ENCODE data around the gene MRPS5. TPM values are rescaled to one million over a fixed set of nuclear protein-coding genes. Genes with fewer than 3 reads are reported as not detected.

Gene MRPS5
- total RNA-seq, 1 donor from 2014 or later, result 51.9 TPM

DNA sequence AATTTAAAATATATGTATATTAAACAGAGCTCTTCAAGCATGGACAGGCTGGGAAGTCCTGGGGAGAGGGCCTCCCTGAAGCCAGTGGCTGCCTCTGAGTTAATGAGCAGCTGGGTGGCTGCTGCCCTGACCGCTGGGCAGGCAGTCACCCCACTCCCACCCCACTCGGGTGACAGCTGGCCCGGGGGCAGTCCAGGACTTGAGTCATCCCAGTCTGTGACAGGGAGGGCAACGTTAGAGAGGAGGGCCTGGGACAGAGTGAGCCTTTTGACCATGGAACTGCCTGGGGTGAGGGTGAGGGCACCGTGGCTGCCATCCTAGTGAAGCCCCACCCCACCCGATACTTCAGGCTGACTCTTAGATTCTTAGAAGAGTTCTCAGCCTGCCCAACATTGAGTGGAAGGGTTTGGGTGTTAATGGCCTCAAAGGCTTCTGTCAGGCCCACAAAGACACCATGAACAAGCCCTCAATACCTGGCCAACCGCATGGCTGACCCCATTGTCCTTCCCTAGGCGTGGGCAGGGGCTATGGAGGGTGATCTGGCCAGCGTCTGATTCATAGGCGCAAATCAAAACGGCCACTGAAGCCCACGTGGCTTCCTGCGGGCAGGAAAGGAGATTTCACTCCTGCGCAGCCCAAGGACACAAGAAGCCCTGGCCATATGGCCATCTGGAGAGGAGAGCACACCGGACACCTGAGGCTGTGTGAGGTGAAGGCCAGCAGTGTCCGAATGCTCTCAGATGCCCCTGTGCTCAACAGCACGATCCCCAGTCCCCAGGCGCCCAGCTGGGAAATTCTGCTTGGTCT lies 47.5 kb downstream of the MRPS5 start:
- no peak for DNase-seq
- intact Hi-C loops (cut with DNase I), result no loop called here
- Histone ChIP-seq H3K27ac (no peak overlapping the region), H3K27me3 (ENCODE audit: low read depth) (peaks cover 21% of the 10 kb centered on the region), H3K36me3 (no peaks in the 10 kb centered on the region), H3K4me1 (peaks cover 33% of the 10 kb centered on the region), H3K9me3 (no peaks in the 10 kb centered on the region), H3K4me3 (no peak overlapping the region)
- TF ChIP-seq, protein P1, sequence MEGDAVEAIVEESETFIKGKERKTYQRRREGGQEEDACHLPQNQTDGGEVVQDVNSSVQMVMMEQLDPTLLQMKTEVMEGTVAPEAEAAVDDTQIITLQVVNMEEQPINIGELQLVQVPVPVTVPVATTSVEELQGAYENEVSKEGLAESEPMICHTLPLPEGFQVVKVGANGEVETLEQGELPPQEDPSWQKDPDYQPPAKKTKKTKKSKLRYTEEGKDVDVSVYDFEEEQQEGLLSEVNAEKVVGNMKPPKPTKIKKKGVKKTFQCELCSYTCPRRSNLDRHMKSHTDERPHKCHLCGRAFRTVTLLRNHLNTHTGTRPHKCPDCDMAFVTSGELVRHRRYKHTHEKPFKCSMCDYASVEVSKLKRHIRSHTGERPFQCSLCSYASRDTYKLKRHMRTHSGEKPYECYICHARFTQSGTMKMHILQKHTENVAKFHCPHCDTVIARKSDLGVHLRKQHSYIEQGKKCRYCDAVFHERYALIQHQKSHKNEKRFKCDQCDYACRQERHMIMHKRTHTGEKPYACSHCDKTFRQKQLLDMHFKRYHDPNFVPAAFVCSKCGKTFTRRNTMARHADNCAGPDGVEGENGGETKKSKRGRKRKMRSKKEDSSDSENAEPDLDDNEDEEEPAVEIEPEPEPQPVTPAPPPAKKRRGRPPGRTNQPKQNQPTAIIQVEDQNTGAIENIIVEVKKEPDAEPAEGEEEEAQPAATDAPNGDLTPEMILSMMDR (IDR thresholded peaks at IDR 0.05), result no peak
- ATAC-seq, result no peak

DNA sequence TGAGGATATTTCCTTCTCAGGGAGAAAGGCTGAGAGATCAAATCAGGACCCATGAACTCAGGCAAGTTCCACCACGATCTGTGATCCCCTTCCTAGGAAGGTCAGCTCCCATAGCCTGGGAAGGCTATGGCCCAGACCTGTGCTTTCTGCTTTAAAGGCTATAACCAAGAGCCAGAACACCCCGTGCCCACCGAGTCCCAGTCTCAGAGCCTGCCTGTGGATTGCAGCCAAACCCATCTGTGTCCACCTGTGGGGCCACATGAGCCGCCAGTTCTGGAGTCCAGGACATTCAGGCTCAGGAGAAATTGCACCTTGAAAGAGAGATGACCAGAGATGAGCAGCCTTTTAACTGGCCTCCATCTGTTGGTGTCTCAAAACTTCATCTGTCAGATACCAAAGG lies 49.2 kb downstream of the MRPS5 start:
- ATAC-seq, result no peak
- DNase-seq, result no peak
- Histone ChIP-seq H3K4me3 (no peak overlapping the region), H3K27ac (no peak overlapping the region), H3K9me3 (no peaks in the 10 kb centered on the region), H3K36me3 (no peaks in the 10 kb centered on the region), H3K27me3 (ENCODE audit: low read depth) (peaks cover 21% of the 10 kb centered on the region), H3K4me1 (peaks cover 19% of the 10 kb centered on the region)
- intact Hi-C loops (cut with DNase I), result no loop called here
- TF ChIP-seq, protein P1 (IDR thresholded peaks at IDR 0.05), result no peak

DNA sequence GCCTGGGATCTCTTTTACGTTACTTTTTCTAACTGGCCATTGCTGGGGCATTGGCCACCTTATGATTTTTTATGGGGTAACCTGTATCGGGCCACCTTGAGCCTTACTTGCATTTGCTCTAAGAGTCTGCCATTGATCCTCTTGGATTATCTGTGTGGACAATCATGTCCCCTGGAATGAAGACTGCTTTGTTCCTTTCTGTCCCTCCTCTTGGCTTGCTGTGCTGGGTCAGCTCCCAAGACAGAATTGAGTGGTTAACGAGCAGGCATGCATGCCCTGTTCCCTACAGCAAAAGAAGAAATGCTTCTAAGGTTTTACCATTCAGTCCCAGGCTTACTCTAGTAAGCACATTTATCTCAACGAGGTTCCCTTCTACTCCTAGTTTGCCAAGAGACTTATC lies 49.8 kb downstream of the MRPS5 start:
- intact Hi-C loops (cut with DNase I), result no loop called here
- ATAC-seq (no peak), DNase-seq (no peak)
- TF ChIP-seq, protein P1 (IDR thresholded peaks at IDR 0.05), result no peak
- no peak overlapping the region for H3K4me3 ChIP-seq
- no peak overlapping the region for H3K27ac ChIP-seq
- H3K36me3 ChIP-seq, result no peaks in the 10 kb centered on the region
- no peaks in the 10 kb centered on the region for H3K9me3 ChIP-seq
- peaks cover 21% of the 10 kb centered on the region for H3K27me3 ChIP-seq (ENCODE audit: low read depth)
- H3K4me1 ChIP-seq, result peaks cover 14% of the 10 kb centered on the region

DNA sequence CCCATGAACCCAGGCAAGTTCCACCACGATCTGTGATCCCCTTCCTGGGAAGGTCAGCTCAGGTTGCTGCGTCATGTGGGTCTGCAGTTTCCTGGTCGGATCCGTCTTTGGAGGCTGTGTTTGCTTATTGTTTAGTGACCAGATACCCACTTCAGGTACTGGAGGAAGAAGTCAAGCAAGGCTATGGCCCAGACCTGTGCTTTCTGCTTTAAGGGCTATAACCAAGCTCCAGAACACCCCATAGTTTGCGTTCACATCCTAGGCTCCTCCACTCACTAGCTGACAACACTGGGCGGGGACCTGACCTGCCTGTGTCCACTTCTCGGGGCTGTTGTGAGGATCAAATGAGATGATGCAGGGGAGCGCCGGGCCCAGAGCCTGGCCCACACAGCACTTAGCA lies 52.1 kb downstream of the MRPS5 start:
- Histone ChIP-seq H3K27me3 (ENCODE audit: low read depth) (peaks cover 4% of the 10 kb centered on the region), H3K9me3 (no peaks in the 10 kb centered on the region), H3K36me3 (no peaks in the 10 kb centered on the region), H3K27ac (no peak overlapping the region), H3K4me1 (peaks cover 4% of the 10 kb centered on the region), H3K4me3 (no peak overlapping the region)
- ATAC-seq (no peak), DNase-seq (no peak)
- TF ChIP-seq, protein P1 (IDR thresholded peaks at IDR 0.05), result no peak
- intact Hi-C loops (cut with DNase I), result no loop called here

DNA sequence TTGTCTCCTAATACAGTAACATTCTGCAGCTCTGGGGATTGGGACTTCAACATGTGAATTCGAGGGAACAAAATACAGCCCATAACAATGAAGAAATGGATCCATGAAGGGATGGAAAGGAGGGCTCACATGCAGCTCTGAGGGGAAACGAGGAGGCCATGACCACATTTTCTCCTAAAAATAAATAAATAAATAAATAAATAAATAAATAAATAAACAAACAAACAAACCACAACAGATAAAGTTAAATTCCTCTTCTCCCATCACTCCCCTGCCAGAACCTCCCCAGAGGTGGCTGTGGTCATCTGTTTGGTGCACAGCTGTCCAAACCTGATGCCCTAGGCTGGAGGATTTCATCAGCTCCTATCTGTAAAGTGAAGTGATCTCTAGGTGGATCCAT lies 53.4 kb downstream of the MRPS5 start:
- Histone ChIP-seq H3K4me1 (no peaks in the 10 kb centered on the region), H3K27me3 (ENCODE audit: low read depth) (no peaks in the 10 kb centered on the region), H3K9me3 (no peaks in the 10 kb centered on the region), H3K4me3 (no peak overlapping the region), H3K27ac (no peak overlapping the region), H3K36me3 (no peaks in the 10 kb centered on the region)
- TF ChIP-seq, protein P1 (IDR thresholded peaks at IDR 0.05), result no peak
- DNase-seq (no peak), ATAC-seq (no peak)
- intact Hi-C loops (cut with DNase I), result no loop called here

Measured in lower lobe of right lung (tissue), 2 donors.